HG03135 (cell line): Measurements from ENCODE around the gene NSUN6.

Experiments
- ATAC-seq: cut with Tn5 transposase; IDR thresholded peaks from one replicate; pipeline ENCODE4 v1.9.1; 2021; ENCODE audit warnings: mild to moderate bottlenecking, moderate library complexity; ENCODE audit not compliant: unreplicated experiment

Gene NSUN6

DNA sequence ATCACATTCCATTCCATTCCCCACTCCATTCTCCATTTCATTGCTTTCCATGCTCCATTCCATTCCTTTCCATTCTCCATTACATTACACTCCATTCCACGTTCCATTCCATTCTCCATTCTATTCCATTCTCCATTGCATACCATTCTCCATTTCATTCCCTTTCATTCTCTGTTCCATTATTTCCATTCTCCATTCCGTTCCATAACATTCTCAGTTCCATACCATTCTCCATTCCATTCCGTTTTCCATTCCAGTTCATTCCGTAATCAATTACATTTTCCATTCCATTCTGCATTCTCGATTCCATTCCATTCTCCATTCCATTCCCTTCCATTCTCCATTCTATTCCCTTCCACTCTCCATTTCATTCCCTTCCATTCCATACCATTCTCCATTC lies 86.4 kb downstream of the NSUN6 start:
- no peak for ATAC-seq

DNA sequence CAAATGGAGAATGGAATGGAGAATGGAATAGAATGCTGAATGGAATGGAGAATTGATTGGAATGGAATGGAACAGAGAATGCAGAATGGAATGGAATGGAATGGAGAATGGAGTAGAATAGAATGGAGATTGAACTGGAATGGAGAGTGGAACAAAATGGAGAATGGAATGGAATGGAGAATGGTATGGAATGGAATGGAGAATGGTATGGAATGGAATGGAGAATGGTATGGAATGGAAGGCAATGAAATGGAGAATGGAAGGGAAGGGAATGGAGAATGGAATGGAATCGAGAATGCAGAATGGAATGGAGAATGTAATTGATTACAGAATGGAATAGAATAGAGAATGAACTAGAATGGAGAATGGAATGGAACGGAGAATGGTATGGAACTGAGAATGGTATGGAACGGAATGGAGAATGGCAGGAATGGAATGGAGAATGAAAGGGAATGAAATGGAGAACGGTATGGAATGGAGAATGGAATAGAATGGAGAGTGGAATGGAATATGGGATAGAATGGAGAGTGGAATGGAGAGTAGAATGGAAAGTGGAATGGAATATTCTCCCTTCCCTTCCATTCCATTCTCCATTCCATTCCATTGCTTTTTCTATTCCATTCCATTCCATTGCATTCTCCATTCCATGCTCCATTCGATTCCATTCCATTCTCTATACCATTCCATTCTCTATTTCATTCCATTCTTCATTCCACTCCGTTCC lies 88.2 kb downstream of the NSUN6 start:
- ATAC-seq, result no peak

DNA sequence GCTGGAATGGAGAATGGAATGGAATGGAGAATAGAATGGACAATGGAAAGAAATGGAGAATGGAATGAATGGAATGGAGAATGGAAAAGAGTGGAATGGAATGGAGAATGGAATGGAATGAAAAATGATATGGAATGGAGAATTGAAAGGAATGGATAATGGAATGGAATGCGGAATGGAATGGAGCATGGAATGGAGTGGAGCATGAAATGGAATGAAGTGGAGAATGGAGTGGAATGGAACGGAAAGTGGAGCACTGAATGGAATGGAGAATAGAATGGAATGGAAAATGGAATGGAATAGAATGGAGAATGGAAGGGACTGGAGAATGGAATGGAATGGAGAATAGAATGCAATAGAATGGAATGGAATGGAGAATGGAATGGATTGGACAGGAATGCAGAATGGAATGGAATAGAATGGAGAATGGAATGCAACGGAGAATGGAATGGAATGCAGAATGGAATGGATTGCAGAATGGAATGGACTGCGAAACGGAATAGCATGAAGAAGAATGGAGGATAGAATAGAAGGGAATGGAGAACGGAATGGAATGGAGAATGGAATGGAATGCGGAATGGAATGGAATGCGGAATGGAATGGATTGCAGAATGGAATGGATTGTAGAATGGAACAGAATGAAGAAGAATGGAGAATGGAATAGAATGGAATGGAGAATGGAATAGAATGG lies 89.4 kb downstream of the NSUN6 start:
- ATAC-seq, result no peak

DNA sequence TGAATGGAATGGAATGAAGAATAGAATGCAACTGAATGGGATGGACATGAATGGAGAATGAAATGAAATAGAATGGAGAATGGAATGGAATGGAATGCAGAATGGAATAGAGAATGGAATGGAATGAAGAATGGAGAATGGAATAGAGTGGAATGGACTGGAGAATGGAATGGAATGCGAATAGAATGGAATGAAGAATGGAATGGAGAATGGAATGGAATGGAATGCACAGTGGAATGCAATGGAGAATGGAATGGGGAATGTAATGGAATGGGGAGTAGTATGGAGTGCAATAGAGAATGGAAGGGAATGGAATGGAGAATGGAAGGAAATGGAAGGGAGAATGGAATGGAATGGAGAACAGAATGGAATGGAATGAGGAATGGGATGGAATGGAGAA lies 93.4 kb downstream of the NSUN6 start:
- no peak for ATAC-seq

DNA sequence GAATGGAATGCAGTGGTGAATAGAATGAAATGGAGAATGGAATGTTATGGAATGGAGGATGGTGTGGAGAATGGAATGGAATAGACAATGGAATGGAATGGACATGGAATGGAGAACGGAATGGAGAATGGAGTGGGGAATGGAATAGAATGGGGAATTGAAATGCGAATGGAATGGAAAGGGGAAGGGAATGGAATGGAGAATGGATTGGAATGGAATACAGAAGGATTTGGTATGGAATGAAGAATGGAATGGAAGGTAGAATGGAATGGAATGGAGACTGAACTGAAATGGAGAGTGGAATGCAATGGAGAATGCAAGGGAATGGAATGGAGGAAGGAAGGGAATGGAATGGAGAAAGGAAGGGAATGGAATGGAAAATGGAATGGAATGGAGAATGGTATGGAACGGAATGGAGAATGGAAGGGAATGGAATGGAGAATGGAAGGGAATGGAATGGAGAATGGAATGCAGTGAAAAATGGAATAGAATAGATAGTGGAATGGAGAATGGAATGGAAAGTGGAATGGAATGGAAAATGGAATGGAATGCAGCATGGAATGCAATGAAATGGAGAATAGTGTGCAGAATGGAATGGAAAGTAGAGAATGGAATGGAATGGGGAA lies 94.8 kb downstream of the NSUN6 start:
- no peak for ATAC-seq

DNA sequence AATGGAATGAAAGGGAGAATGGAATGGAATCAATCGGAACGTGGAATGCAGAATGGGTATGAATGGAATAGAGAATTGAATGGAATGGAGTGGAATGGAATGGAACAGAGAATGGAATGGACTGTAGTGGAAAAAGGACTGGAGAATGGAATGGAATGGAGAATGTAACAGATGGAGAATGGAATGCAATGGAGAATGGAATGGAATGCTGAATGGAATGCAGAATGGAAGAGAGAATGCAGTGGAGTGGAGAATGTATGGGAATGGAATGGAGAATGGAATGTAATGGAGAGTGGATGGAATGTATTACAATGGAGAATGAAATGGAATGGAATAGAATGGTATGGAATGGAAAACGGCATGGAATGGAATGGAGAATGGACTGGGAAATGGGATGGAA lies 96.9 kb downstream of the NSUN6 start:
- no peak for ATAC-seq

DNA sequence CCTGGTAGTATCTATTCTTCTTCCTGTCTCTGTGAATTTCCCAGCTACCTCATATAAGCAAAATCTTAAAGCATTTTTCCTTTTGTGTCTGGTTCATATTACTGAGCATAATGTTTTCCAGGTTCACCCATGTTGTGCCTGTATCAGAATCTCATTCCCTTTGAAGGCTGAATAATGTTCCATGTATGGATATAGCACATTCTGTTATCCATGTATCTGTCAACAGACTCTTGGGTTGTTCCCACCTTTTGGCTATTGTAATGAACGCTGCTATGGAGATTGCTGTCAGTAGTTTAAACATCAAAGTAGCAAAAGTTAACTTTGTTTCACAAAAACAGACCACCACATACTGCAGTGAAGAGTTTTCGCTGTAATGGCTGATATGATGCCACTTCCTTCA lies 99.9 kb downstream of the NSUN6 start:
- ATAC-seq, result no peak

DNA sequence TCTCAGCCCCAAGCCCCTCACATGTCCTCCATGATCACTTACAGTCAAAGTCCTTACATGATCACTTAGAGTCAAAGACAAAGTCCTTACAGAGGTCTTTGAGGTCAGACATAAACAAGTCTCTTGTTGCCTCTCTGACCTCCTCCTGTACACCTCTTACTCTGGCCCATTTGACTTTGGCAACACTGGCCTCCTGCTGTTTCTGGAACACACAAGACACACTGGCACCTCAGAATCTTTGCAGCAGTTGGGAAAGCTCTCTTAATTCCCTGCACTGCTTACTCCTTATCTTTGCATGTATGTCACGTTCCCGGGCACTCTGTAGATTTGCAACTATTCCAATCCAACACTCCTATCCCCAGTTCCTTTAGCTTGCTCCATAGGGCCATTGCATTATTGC lies 102.3 kb downstream of the NSUN6 start:
- no peak for ATAC-seq

DNA sequence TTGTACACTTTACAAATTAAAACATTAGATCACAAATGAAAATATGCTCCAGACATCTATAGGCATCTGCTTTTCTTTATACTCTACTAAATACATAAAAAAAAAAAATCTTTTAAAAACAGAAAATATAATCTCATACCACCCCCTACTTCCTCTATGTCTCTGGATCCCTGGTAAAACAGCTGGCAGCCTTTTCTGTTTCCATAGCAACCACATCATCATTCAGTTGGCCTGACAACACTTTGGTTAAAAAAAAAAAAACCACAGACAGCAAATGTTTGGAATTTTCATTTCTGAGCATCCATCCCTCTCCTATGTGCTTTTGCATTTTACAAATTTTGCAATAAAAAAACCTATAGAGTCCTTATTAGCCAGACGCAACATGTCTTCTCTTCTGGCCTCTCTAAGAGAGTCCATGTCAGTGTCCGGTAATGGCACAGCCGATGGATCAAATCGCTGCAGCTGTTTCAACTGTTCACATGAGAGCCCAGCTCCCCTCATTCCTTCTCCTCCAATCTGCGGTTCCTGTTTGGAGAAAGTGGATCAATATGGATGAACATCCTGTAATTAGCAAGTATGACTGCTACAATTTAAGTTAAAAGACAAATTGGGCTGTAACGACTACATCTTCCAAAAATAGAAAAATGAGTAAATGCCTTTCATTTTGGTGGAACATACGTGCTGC lies 105.6 kb downstream of the NSUN6 start:
- ATAC-seq, result no peak

DNA sequence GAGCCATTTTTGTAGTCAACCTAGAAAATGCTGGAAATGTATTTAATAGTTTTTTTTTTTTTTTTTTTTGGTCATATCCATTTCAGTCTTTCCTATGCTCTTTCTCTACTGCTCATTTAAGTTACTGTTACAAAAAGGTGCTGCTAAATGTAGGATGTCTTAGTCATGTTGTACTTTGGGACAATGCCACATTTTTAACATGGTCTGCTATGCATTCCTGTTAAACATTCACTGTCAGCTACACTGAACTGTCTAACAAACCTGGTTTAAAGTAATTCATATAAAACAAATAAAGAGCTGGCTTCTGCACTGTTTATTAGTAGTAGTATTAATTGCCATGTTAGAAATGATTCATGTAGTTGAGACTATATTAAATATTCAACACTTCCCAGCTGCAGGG lies 108.6 kb downstream of the NSUN6 start:
- no peak for ATAC-seq

DNA sequence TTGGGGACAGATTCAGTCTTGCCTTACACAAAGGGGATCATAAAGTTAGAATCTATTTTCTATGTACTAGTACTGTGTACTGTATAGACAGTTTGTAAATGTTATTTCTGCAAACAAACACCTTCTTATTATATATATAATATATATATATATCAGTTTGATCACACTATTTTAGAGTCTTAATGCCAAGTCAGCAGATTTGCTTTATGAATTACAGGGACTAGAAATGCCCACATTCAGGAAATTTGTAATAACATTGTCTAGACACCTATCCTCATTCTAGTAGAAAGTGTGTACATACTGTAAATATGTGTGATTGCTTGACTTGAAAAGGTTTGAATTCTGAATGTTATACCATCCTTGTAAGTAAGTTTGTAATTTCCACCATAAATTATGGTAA lies 111.2 kb downstream of the NSUN6 start:
- no peak for ATAC-seq

DNA sequence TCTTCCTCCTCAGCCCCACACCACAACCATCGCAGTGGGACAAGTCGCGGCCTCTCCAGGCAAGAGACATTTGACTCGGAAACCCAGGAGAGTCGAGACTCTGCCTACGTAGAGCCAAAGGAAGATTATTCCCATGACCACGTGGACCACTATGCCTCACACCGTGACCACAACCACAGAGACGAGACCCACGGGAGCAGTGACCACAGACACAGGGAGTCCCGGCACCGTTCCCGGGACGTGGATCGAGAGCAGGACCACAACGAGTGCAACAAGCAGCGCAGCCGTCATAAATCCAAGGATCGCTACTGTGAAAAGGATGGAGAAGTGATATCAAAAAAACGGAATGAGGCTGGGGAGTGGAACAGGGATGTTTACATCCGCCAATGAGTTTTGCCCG lies 112.1 kb downstream of the NSUN6 start:
- ATAC-seq, result no peak

DNA sequence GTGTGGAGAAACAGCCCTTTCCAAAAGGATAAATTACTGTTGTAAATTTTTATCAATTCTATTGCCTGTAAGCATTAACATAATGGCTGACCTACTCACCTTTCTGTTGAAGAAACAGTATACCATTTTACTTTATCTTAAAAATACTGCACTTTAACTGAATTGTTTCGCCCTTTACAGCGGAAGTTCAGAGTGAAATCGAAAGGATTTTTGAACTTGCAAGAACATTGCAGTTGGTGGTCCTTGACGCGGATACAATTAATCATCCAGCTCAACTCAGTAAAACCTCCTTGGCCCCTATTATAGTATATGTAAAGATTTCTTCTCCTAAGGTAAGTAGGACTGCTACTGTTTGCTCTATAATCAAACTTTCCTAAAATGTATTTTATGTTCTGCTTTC lies 117.5 kb downstream of the NSUN6 start:
- no peak for ATAC-seq

DNA sequence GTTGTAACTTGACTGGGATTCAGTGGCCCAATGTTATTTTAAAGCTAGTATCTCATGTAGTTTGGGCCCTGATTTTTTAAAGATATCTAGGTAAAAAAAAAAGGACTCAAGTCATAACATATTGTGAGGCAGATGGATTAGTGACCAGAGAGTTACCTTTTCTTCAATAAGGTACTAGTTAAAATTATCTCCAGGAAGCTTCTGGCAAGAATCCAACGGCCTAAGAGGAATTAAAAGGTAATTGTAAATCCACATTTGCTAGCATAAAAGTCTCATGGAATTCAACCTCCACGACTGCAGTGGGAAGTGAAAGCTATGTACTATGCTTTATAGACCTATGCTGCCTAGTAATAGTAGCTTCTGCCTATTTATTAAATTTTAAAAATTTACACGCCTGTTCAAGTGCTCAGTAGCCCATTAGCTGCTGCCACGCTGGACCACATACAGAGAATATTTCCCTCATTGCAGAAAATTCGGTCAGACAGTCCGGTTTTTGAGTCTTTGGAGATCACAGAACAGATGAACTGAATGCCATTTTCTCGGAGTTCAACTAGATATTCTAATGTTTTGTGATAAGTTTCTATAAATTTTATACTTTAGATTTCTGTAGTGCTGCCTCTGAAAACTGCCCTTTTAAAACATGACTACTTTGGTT lies 118.4 kb downstream of the NSUN6 start:
- ATAC-seq, result no peak

DNA sequence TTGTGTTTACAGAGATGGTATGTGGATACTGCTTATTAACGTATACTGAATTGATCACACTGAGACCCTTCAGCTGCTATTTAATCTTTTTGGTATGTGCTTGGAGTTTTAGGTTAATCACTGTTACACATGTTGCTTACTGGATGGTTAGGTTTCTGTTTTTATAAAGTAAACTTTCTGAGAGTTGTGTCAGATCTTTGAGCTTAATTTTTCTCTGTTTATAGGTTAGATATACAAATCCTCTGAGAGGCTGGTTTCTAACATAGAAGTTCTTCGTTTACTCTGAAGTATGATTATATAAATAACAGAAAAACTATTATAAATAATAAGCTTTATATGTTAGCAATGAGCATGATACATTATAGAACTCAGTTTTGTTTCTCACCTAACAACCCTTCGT lies 123.1 kb downstream of the NSUN6 start:
- ATAC-seq, result no peak

DNA sequence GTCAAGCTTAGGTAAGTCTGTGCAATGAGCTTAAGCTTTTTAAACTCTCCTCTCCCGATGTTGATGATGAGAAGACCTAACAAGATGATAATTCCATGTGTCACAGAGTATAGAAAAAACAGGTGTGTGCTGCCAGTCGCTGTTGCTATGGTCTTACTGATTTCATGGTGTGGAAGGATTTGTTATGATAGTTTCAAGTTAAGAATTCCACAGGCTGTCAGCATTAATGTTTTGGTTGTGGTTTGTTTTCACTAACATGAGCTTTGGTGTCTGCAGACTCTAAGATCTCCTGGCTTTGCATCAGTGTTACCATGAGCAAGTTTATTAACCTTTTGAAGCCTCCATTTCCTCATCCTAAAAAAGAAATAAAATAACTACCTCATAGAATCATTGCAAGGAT lies 123.7 kb downstream of the NSUN6 start:
- no peak for ATAC-seq

DNA sequence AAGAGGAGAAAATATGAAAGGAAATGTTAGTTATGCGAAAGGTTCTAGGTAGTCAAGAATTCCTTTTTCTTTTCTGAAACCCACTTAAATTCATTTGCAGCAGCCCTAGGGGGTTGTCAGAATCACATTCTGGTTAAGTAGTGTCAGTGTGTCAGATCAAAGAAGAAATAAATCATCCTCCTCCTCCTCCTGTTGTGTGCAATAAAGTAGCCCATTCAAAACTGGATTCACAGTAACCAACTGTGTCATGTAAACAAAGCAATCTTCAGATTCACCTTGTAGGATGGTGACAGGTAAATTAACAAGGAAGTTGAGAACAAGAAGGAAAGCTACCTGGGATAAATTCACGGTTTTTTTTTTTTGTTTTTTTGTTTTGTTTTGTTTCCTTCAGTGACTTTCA lies 127.5 kb downstream of the NSUN6 start:
- no peak for ATAC-seq

DNA sequence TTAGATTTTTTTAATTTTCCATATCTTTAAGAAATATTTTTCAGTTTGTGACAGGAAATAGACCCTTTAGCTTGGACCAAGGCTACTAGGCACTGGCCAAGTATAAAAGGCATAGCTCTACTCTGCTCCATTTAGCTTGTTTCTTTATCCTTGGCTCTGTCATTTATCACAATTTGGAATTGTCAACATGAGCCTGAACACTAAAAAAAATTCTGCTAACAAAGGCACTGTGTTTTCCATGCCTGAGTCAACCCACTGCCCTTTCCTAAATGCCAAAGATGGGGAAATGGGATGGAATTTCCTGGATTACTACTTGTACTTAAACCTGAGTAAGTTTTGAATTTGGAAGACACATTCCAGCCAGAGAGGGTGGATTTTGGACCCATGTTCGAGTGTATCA lies 128.4 kb downstream of the NSUN6 start:
- ATAC-seq, result no peak

DNA sequence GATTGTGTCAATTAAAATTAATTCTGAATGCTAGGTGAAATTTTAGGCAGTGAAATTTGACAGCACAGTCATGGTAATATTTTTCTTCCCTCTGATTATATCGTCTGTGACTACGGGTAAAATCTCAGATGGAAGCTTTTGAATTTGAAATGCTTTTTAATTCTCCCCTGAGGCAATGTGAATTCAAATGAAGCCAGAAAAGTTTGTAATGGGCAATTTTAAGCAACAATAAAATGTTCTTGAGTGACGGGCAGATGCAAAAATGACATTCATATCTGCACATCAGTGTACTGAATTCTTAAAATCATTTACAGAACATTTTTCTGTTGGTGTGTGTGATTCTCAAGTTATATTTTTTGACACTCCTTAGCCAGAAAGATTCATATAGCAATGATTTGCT lies 134.5 kb downstream of the NSUN6 start:
- ATAC-seq, result no peak

DNA sequence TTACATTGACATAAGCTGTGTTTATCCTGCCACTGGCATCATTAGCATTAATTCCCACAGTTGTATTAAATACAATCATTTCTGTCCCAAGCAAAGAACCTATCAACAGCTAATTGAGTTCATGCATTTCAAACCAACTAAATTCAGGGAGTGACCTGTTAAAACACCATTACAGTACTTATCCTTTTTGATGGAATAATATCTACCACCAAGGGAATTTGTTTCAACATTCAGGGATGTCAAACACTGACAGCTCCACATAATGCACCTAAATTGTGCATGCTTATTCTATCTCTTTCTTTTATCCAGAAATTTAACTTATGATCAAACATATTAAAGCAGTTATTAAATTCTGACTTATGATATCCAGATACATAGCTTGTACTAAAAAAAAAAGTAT lies 136.8 kb downstream of the NSUN6 start:
- no peak for ATAC-seq

DNA sequence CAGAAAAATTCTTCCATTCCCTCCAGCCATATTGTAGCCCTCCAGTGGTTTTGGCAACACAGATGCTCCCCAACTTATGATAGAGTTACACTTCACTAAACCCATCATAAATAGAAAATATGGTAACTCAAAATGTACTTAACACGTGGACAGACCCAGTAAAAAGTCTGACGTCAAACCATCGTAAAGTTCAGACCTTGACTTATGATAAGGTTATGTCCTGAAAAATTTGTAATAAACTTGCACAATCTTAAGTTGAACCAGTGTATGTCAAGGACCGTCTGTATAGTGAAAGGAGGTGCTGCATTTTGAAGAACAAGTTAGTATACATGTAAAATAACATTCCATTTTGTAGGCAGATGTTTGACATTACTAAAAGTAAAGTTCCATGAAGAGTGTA lies 142.8 kb downstream of the NSUN6 start:
- no peak for ATAC-seq
